Activated gamma-delta T cell treated with anti-CD3 and anti-CD28 coated beads, Interleukin-2, amount 50 U/mL, for 16 hours (primary cell): Measurements from ENCODE around the gene ZMYM5.
A peak's percentile ranks its signal among the peaks of the same experiment; 100 is the strongest.
"Not testable (repeated sequence)": the region's sequence is repeated elsewhere in the genome, so short reads cannot be mapped to it uniquely, and the experiment has no call there.

ENCODE experiments used
- DNase-seq: peaks from one replicate; pipeline ENCODE4 v3.0.0-alpha.2; 2020; ENCODE audit warnings: low read depth

ZMYM5 gene

GRCh38 chr13:19863323-19864023 lies at the start of gene ZMYM5:
TSS of gene ZMYM5 (minus strand) at chr13:19863649. CDS start at chr13:19852180, 11,469 bp downstream.
- peak; percentile 94 for DNase-seq

GRCh38 chr13:19910336-19911072 lies 47.1 kb upstream of the ZMYM5 start:
- no peak for DNase-seq

DNA sequence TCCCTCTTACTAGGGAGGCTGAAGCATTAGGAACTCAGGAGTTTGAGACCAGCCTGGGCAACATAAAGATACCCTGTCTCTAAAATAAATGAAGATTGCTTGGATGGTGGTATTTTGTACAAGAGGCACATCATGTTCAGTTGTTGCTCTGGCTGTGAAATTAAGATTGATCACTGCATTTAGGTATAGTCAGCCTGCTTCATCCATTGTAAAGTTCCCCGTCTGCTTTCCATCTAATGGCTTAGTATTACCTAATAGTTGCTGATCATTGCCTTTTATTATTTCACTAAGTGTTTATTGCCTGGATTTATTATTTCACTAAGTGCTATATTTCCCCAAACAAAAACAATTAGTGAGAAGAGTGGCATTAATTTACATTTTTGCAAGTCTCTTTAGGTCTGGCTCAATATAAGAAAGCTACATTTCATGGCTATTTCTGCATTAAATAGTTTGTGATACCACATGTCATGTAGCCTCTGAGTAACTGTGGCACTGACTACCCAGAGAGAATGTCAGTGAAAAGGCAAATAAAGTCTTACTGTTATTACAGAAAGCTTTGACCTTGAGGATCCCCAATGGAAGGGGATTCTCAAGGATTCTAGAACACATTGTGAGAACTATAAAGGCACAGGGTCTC lies 45.0 kb upstream of the ZMYM5 start:
- no peak for DNase-seq

GRCh38 chr13:19905487-19906195 lies 42.2 kb upstream of the ZMYM5 start:
- DNase-seq = not testable (repeated sequence)

DNA sequence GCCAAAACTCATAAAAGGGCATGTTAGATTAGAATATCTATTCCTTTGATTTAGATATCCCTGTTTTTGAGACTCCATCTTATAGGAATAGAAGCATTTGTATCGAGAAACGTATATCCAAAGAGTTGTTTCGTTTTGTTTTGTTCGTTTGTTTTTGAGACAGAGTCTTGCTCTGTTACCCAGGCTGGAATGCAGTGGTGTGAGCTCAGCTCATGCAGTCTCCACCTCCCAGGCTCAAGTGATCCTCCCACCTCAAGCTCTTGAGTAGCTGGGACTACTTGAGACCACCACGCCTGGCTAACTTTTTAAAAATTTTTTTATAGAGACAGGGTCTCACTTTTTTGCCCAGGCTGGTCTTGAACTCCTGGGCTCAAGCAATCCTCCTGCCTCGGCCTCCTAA lies 26.6 kb upstream of the ZMYM5 start:
- no peak for DNase-seq

DNA sequence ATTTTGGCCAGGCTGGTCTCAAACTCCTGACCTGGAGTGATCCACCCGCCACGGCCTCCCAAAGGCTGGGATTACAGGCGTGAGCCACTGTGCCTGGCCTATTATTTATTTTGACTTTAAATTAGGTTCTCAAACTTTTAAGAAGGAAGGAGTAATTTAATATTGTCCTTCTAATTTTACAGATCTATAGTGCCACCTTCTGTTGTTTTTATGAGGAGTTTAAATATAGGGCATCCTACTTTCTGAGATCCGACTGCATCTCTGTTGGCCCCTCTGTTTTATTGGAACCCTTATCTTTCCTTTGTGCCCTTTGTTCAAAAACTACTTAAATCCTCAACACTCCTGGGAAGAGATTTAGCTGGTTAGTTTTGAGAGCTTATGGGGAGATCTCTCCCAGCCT lies 25.4 kb upstream of the ZMYM5 start:
- DNase-seq = no peak

DNA sequence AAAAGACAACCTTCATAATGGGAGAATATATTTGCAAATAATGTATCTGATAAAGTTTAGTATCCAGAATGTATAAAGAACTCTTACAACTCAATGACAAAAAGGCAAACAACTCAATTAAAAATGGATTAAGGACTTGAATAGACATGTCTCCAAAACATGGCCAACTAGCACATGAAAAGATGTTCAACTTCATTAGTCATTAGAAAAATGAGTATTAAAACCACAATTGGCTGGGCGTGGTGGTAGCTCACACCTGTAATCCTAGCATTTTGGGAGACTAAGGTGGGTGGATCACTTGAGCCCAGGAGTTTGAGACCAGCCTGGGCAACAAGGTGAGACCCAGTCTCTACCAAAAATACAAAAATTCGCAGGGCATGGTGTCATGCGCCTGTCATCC lies 18.8 kb upstream of the ZMYM5 start:
- DNase-seq = no peak

- no peak for DNase-seq
Observed at GRCh38 chr13:19881641-19882040, 18.2 kb upstream of the ZMYM5 start.

DNA sequence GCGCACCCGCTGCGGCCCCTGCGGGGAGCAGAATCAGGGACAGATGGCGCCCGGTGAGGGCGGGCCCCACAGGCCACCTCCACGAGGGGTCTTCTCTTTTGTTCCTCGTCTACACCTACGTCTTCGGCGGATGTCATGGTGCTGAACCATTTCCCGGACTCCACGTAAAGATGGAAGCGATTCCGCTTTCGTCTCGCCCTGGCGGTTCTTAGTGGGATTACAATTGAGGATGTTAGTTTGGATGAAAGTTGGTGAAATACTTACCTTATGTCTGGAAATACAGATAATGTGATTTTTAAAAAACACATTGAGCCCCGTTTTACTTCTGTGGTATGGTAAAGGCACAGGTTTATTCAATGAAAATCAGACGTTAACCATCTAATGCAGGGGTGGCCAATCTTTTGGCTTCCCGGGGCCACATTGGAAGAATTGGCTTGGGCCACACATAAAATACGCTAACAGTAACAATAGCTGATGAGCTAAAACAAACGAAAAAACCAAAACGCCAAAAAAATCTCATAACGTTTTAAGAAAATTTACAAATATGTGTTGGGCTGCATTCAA lies 1.4 kb upstream of the ZMYM5 start:
- peak; percentile 62 for DNase-seq

- peak; percentile 47 for DNase-seq
Observed at GRCh38 chr13:19864024-19864745, 736 bp upstream of the ZMYM5 start.

- DNase-seq = peak; percentile 15
Observed at GRCh38 chr13:19862481-19863313, 752 bp downstream of the ZMYM5 start.

DNA sequence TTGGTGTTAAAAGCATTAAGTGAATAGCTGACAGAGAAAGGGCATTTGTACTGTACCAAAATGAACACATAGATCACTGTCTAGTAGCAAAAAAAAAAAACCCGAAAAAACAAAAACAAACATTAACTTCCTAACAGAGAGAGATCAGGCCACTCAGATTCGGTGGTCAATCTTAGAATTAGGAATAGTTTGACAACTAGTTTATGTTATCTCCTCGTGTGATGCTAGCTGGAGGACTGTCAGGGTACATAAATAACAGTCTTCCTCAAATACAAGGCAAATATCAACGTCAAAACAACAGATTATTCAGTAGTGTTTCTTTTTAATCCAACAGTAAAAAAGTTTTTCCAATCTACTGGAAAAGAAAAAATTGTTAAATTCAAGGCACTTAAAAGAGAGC lies 1.7 kb downstream of the ZMYM5 start:
- no peak for DNase-seq

DNA sequence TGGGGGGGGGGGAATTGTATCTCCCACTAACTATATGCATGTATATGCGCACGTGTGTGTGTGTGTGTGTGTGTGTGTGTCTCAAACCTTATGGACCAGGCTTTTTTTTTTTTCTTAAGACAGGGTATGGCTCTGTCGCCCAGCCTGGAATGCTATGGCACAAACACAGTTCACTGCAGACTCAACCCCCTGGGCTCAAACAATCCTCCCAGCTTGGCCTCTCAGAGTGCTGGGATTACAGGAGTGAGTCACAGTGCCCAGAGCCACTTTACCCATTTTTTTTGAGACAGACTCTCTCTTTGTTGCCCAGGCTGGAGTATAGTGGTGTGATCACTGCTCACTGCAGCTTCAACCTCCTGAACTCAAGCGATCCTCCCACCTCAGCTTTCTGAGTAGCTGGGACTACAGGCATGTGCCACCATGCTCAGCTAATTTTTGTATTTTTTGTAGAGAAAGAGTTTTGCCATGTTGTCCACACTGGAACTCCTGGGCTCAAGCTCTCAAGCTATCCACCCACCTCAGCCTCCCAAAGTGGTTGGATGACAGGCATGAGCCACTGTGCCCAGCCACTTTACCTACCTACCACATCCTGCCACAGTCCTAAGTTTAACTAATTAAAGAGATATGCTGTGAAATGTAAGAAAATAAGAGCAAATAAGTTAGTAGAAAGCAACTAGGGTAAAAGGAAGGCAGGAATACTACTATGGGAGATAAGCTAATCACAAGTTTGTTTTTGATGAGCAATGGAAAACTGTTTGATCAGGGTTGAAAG lies 2.4 kb downstream of the ZMYM5 start:
- no peak for DNase-seq

- DNase-seq = not testable (repeated sequence)
Observed at GRCh38 chr13:19857637-19858036, 5.8 kb downstream of the ZMYM5 start.

DNA sequence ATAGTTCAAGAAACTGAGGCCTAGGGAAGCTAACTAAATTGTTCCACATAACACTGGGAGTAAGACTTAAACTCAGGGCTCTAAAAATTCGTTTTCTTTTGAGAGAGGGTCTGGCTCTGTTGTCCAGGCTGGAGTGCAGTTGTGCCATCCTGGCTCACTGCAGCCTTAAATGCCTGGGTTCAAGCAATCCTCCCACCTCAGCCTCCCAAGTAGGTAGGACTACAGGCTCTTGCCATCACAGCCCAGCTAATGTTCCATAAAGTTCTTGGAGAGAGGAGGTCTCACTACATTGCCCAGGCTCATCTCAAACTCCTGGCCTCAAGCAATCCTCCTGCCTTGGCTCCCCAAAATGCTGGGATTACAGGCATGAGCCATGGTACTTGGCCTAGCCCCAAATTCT lies 10.7 kb downstream of the ZMYM5 start:
- no peak for DNase-seq

DNA sequence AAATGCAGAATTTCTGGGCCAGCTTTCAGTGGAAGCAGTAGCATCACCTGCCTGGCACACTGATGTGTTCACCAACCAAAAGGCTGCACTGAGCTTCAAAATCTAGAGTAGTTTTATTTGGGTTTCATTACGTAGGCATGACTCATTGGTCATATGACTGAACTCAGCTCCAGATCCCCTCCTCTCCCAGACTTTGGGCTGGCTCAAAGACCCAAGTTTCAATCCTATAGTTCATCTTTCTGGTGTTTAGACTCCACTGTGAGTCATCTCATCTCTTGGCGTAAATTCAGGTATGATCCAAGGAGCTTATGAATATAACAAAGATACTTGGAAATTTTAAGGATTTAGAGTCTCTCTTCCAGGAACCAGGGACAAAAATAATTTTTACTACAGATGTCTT lies 17.7 kb downstream of the ZMYM5 start:
- no peak for DNase-seq

- no peak for DNase-seq
Observed at GRCh38 chr13:19838865-19839275, 24.6 kb downstream of the ZMYM5 start.

GRCh38 chr13:19836472-19836871 lies 27.0 kb downstream of the ZMYM5 start:
- DNase-seq = no peak

DNA sequence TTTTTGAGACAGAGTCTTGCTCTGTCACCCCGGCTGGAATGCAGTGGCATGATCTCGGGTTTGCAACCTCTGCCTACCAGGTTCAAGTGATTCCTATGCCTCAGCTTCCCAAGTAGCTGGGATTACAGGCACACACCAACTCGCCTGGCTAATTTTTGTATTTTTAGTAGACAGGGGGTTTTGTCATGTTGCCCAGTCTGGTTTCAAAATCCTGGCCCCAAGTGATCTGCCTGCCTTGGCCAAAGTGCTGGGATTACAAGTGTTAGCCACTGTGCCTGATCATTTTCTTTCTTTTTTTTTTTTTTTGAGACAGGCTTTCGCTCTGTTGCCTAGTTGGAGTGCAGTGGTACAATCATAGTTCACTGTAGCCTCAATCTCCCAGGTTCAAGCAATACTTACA lies 28.7 kb downstream of the ZMYM5 start:
- DNase-seq = no peak

DNA sequence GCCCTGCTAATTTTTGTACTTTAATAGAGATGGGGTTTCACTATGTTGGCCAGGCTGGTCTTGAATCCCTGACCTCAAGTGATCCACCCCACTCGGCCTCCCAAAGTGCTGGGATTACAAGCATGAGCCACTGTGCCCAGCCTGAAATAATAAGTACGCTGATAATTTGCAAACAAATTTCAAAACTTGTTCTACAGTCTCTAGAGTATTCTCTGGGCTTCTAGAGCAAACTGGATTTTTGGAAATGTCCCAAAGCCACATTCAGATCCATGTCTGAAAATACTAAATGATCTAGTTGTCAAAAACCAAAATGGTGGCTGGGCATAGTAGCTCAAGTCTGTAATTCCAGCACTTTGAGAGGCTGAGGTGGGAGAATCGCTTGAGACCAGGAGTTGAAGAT lies 40.8 kb downstream of the ZMYM5 start:
- no peak for DNase-seq
